ENCODE measurements around the gene GPR68. TPM values are rescaled to one million over a fixed set of nuclear protein-coding genes. Genes with fewer than 3 reads are reported as not detected.
A peak's percentile ranks its signal among the peaks of the same experiment; 100 is the strongest.
"Not testable (repeated sequence)": the region's sequence is repeated elsewhere in the genome, so short reads cannot be mapped to it uniquely, and the experiment has no call there.

GPR68 gene
- total RNA-seq, 6 experiments from 2014 or later = 0.17 to 0.27 (median 0.19) TPM; not detected in 3

- H3K27me3 ChIP-seq = no peaks in the 10 kb centered on the region
- DNase-seq = peak in 1 of 3 donors; percentile 43
These were observed 42.1 kb downstream of the GPR68 start for GRCh38 chr14:91202234-91202974.

GRCh38 chr14:91200802-91201201 is 43.7 kb downstream of the GPR68 start:
- H3K27me3 ChIP-seq; intact Hi-C loops (cut with DNase I); ATAC-seq; H3K4me3 ChIP-seq; H3K4me1 ChIP-seq; H3K9me3 ChIP-seq; H3K27ac ChIP-seq: not testable (repeated sequence)
- peak in 1 of 3 donors; percentile 11 for DNase-seq
- H3K36me3 ChIP-seq = peaks cover 0 to 81% (median 30%) of the 10 kb centered on the region in 4 donors
- 93% methylated on average over 2 of the region's 6 CpGs for WGBS (ENCODE audit: insufficient coverage, low coverage, low lambda C conversion rate, missing lambda C conversion rate)

More at GRCh38 chr14:91202234-91202974, 42.1 kb downstream of the GPR68 start:
- intact Hi-C loops (cut with DNase I) = no loop called here
- TF ChIP-seq POLR2A (IDR thresholded peaks at IDR 0.05) = no peak
- TF ChIP-seq, protein P1, sequence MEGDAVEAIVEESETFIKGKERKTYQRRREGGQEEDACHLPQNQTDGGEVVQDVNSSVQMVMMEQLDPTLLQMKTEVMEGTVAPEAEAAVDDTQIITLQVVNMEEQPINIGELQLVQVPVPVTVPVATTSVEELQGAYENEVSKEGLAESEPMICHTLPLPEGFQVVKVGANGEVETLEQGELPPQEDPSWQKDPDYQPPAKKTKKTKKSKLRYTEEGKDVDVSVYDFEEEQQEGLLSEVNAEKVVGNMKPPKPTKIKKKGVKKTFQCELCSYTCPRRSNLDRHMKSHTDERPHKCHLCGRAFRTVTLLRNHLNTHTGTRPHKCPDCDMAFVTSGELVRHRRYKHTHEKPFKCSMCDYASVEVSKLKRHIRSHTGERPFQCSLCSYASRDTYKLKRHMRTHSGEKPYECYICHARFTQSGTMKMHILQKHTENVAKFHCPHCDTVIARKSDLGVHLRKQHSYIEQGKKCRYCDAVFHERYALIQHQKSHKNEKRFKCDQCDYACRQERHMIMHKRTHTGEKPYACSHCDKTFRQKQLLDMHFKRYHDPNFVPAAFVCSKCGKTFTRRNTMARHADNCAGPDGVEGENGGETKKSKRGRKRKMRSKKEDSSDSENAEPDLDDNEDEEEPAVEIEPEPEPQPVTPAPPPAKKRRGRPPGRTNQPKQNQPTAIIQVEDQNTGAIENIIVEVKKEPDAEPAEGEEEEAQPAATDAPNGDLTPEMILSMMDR (IDR thresholded peaks at IDR 0.05) = no peak
- no peak overlapping the region for H3K4me3 ChIP-seq
- 53% methylated on average over 3 of the region's 15 CpGs for WGBS (ENCODE audit: insufficient coverage, low coverage, low lambda C conversion rate, missing lambda C conversion rate)
- H3K4me1 ChIP-seq = no peaks in the 10 kb centered on the region
- no peaks in the 10 kb centered on the region for H3K9me3 ChIP-seq
- peak; percentile 17 to 52 (median 48) for ATAC-seq
- H3K27ac ChIP-seq = no peak overlapping the region
- peaks cover 0 to 78% (median 21%) of the 10 kb centered on the region in 4 donors for H3K36me3 ChIP-seq

- no peak overlapping the region for H3K4me3 ChIP-seq
- peaks cover 0 to 64% (median 21%) of the 10 kb centered on the region in 4 donors for H3K36me3 ChIP-seq
- TF ChIP-seq, protein P1 (IDR thresholded peaks at IDR 0.05) = no peak
- TF ChIP-seq POLR2A (IDR thresholded peaks at IDR 0.05) = no peak
- no peak for ATAC-seq
- H3K27ac ChIP-seq = no peak overlapping the region
- no peaks in the 10 kb centered on the region for H3K27me3 ChIP-seq
- H3K9me3 ChIP-seq = no peaks in the 10 kb centered on the region
- DNase-seq = no peak
- intact Hi-C loops (cut with DNase I) = no loop called here
- H3K4me1 ChIP-seq = no peaks in the 10 kb centered on the region
These were observed 46.9 kb downstream of the GPR68 start for GRCh38 chr14:91197631-91198030.

DNA sequence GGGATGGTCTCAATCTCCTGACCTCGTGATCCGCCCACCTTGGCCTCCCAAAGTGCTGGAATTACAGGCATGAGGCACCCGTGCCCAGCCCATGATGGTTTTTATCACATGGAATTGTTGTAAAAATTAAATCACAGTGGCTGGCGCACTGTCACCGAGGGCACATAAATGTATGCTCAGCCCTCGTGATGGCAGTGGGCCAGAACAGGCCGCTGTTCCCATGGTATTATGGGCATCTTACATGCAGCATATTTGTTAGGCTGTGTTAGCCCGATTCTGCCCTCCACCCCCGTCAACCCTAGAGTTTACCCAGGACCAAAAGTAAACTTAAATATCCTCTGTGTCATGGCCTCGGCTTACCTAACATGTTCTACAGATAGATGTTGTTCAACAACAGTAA is 48.6 kb downstream of the GPR68 start:
- intact Hi-C loops (cut with DNase I) = no loop called here
- DNase-seq (peak in 1 of 3 donors; percentile 29), ATAC-seq (no peak)
- no peaks in the 10 kb centered on the region for H3K9me3 ChIP-seq
- no peak overlapping the region for H3K4me3 ChIP-seq
- WGBS (ENCODE audit: insufficient coverage, low coverage, low lambda C conversion rate, missing lambda C conversion rate) = 87% methylated on average over 9 of the region's 10 CpGs
- H3K27me3 ChIP-seq = no peaks in the 10 kb centered on the region
- H3K27ac ChIP-seq = no peak overlapping the region
- H3K36me3 ChIP-seq = peaks cover 0 to 67% (median 25%) of the 10 kb centered on the region in 4 donors
- H3K4me1 ChIP-seq = no peaks in the 10 kb centered on the region
- TF ChIP-seq, protein P1 (IDR thresholded peaks at IDR 0.05) = no peak
- no peak for TF ChIP-seq POLR2A (IDR thresholded peaks at IDR 0.05)

- intact Hi-C loops (cut with DNase I) = no loop called here
- DNase-seq (peak in 1 of 3 donors; percentile 21), ATAC-seq (no peak)
- TF ChIP-seq POLR2A (IDR thresholded peaks at IDR 0.05) = no peak
- TF ChIP-seq, protein P1 (IDR thresholded peaks at IDR 0.05) = no peak
- WGBS (ENCODE audit: insufficient coverage, low coverage, low lambda C conversion rate, missing lambda C conversion rate) = 50% methylated on average over 1 of the region's 12 CpGs
- Histone ChIP-seq H3K9me3 (no peaks in the 10 kb centered on the region), H3K4me3 (no peak overlapping the region), H3K4me1 (no peaks in the 10 kb centered on the region), H3K27ac (no peak overlapping the region), H3K27me3 (no peaks in the 10 kb centered on the region), H3K36me3 (peaks cover 0 to 68% (median 20%) of the 10 kb centered on the region in 4 donors)
These were observed 51.4 kb downstream of the GPR68 start for GRCh38 chr14:91193069-91193468.
